GM08714 (cell line): ENCODE data around the gene EXO1.
"Not testable (repeated sequence)": the region's sequence is repeated elsewhere in the genome, so short reads cannot be mapped to it uniquely, and the experiment has no call there.

ENCODE experiments used
- H3K4me3 ChIP-seq: fragments of 200-500 bp; sonication (Bioruptor generic); 2 replicates; pipeline ENCODE4 v1.5.1; 2014; ENCODE audit warnings: mild to moderate bottlenecking, low read length, inconsistent platforms
- ZNF274 ChIP-seq: IDR thresholded peaks from 2 replicates; pipeline ENCODE4 v1.6.1; 2012; ENCODE audit warnings: mild to moderate bottlenecking, low read depth, low read length

EXO1 gene

DNA sequence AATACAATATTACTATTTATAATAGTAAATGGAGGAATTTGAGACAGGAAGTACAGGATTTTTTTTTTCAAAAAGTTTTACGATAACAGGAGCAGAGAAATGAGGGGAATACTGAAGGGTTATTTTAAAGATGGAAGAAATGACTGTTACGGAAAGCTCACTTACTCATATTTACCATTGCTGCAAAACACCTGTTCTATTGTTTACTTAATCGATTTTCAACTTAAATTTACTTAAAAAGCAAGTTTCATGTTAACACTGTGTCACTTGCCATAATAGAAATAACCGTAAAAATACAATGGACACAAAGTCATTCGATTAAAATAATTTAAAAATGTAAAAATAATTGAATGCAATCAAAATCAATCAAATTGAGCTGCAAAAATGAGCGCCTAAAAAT, 3.4 kb upstream of the EXO1 start:
- H3K4me3 ChIP-seq = no peak overlapping the region
- no peak for TF ChIP-seq ZNF274

DNA sequence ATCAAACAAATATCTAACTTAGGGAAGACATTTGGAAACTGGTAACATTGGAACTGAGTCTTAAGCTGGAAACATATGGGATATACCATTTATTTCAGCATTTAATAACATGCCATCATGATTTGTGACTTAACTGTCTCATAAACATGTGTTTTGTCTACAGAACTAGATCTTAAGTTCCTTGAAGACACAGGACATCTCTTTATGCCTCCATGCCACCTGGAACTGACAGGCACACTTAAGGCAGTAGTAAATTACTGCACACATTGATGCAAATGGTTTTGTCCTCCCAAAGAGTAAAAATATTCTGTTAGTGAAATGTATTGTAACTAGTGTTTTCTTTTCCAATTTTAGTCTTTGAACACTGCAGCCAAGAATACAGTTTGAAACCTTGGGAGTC, 1.6 kb upstream of the EXO1 start:
- no peak for TF ChIP-seq ZNF274
- no peak overlapping the region for H3K4me3 ChIP-seq

DNA sequence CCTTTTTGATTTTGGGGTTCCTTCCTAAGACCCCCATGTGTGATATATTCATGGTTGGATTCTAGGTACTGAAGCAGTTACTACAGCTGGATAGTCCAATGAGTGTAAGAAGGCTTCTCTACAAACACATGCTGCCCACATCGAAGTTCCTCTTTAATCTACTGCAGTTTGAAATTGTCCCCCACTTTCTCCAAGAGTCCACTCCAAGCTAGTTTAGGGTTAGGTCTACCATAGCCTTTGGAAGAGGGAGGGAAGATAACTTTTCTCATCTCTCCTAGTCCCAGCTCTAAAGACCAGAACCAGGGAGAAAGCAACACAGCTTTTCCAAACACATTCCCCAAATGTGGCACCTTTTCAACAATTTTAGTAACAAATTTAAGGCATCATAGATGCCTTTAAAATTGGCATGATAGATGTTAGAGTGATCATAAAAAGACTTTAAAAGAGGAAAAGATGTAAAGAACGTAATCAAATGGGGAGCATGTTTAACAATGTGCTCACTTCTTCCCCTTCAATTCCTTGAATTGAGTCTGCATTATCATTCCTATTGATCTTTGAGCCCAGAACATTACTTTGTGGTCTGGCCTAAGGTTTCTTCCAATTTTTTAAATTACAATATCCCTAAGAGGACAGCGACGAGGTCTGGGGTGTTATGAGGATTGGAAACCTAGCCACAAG, 1.0 kb upstream of the EXO1 start:
- peak overlapping the region; percentile 99 for H3K4me3 ChIP-seq
- no peak for TF ChIP-seq ZNF274

DNA sequence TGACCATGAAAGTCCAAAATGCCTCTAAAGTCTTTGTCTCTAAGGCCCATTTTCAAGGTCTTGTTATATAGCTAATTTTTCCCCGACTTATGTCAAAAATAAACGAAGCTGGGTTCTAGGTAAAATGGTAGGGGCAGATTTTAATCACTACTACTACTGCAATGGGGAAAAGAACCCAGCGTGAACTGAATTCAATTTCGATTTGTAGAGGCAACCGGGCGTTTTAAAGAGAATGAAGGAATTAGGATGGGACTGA, 536 bp upstream of the EXO1 start:
- peak overlapping the region; percentile 99 for H3K4me3 ChIP-seq

DNA sequence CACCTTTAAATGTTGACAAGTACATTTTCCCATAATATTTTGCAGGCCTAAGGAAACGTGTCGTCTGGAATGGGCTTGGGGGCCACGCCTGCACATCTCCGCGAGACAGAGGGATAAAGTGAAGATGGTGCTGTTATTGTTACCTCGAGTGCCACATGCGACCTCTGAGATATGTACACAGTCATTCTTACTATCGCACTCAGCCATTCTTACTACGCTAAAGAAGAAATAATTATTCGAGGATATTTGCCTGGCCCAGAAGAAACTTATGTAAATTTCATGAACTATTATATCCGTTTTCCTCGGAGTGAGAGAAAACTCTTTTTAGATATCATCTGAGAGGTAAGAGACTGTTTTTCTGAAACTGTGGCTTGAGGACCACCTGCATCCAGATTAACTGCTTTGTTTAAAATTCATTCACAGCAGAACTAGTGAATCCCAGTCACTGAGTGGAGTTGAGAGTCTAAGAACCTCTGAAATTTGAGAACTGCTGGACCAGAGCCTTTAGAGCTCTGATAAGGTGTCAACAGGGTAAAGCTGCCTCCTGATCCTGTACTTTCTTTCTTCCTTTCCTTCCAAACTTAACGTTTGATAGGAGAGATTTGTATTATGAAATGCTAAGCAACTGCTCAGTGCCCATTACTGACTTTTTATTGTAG, 811 bp downstream of the EXO1 start:
- peak overlapping the region; percentile 99 for H3K4me3 ChIP-seq
- TF ChIP-seq ZNF274 = no peak

More for the DNA sequence above, 536 bp upstream of the EXO1 start:
- TF ChIP-seq ZNF274 = no peak

- no peak for TF ChIP-seq ZNF274
- peak overlapping the region; percentile 99 for H3K4me3 ChIP-seq
Measured at GRCh38 chr1:241849345-241849695, 1.3 kb downstream of the EXO1 start.

- H3K4me3 ChIP-seq = not testable (repeated sequence)
Measured at GRCh38 chr1:241855545-241856140, 7.6 kb downstream of the EXO1 start.

- no peak overlapping the region for H3K4me3 ChIP-seq
- no peak for TF ChIP-seq ZNF274
Measured at GRCh38 chr1:241857131-241857530, 9.1 kb downstream of the EXO1 start.

DNA sequence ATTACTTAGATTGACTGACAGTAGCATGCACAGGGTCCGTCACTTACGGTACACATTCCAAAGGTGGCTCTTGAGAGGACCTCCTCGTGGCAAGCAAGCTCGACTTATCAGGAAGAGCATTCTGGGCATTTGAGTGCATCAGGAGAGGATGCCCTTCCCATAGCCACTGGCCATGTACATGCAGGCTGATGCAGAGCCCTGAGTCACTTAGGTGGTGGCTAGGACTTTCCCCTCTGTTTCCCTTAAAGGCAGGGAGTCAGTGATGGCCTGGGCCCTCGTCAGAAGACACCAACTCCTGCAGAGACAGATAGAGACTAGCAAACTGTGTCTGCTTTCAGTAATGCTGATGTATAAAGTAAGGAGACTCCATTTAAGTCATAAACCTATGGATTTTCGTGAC, 12.9 kb downstream of the EXO1 start:
- no peak for TF ChIP-seq ZNF274
- H3K4me3 ChIP-seq = no peak overlapping the region

- no peak overlapping the region for H3K4me3 ChIP-seq
- no peak for TF ChIP-seq ZNF274
Measured at GRCh38 chr1:241869022-241869421, 21.0 kb downstream of the EXO1 start.

DNA sequence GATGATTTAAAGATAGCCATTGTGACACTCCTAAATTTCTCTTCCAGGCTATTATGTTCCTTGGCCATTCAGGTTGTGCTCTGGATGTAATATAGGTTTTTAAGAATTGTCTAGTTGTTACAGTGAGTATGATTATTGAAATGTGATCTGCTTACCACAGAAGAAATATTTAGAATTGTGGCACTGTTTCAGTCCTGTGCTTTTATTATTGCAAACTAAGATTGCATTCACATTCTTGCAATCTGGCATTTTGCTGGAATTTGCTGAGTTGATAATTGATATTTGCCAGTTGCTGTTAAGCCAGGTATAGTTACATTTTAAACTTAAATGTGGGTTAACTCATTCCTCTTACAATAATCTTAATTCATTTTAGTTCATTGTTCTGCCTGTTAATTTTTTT, 22.3 kb downstream of the EXO1 start:
- no peak for TF ChIP-seq ZNF274
- H3K4me3 ChIP-seq = no peak overlapping the region

DNA sequence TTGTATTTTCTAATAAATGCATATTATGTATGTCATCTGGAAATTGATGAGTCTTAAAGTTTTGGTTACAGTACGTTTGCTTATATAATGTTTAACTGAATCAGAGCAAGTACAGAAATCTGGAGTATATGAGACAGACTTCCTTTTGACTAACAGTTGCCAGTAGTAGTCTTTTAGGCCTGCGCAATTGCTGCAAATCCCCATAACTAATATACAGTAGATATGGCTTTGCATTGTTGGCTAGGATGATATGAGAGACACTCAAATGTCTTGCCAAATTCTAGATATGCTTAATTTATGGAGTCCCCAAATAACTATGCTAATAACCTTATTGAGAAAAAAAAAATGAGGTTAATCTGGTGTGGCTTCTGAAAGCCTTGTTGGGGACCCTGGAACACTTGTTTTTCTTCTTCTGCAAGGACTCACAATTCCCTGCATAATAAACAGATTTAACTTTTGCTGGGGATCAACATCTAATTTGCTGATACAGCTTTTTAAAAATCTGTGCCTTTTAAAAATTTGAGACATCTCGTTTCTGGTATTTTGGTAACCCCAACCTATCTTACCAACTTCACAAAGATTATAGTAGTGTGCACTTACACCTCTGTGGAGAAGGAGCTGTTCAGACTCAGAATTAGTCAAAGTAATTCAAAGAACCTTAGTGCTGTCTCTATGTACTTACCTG, 22.9 kb downstream of the EXO1 start:
- no peak for TF ChIP-seq ZNF274
- H3K4me3 ChIP-seq = no peak overlapping the region

- H3K4me3 ChIP-seq = no peak overlapping the region
- no peak for TF ChIP-seq ZNF274
Measured at GRCh38 chr1:241881440-241881839, 33.4 kb downstream of the EXO1 start.

- TF ChIP-seq ZNF274 = no peak
- no peak overlapping the region for H3K4me3 ChIP-seq
Measured at GRCh38 chr1:241883159-241883558, 35.2 kb downstream of the EXO1 start.

DNA sequence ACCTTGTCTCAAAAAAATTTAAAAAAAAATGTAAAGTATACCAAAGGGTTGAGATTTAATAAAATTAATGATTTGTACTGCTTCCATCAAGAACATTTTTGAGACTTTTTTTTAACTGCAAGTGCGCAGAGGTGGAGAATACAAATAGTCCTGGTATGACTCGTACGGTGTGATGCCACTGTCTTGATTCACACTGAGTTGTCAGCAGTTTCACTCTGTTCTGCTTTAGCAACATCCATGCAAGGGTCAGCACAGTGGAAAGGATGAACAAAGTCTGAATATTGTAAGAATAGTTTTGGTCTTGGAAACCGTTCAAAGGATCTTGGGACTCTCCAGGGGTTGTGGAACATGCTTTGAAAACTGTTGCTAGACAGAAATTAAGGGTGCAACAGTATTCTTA, 40.2 kb downstream of the EXO1 start:
- TF ChIP-seq ZNF274 = no peak
- no peak overlapping the region for H3K4me3 ChIP-seq

- no peak for TF ChIP-seq ZNF274
- H3K4me3 ChIP-seq = no peak overlapping the region
Measured at GRCh38 chr1:241891296-241891695, 43.3 kb downstream of the EXO1 start.
